Kidney (tissue), 14 donors: ENCODE data around the gene CLK2. TPM values are rescaled to one million over a fixed set of nuclear protein-coding genes. Genes with fewer than 3 reads are reported as not detected.

ENCODE experiments used
- DNase-seq, 5 donors: peaks; one replicate each; pipeline ENCODE4 v3.0.0-alpha.2; 2013 to 2020
- FAIRE-seq: peaks from 2 replicates; lab custom pipeline; 2012; peaks lifted over from hg19 to GRCh38; lab: Jason Lieb, UNC
- H3K27ac ChIP-seq, 2 donors: one replicate each; pipeline ENCODE4 v1.7.0; 2013; ENCODE audit warnings: low read depth in 2 of 2, low read length in 2 of 2, inconsistent platforms in 1 of 2
- H3K27me3 ChIP-seq: one replicate; pipeline ENCODE4 v1.7.1; 2013; ENCODE audit warnings: low read length, inconsistent platforms; ENCODE audit not compliant: control insufficient read depth, insufficient read depth
- H3K36me3 ChIP-seq, 3 donors: one replicate each; pipeline versions ENCODE4 v1.7.0 to v1.7.1; 2013; ENCODE audit warnings: low read length in 3 of 3, control low read depth in 1 of 3, inconsistent platforms in 1 of 3; ENCODE audit not compliant: insufficient read depth in 3 of 3, control insufficient read depth in 2 of 3
- H3K4me1 ChIP-seq, 3 donors: one replicate each; pipeline versions ENCODE4 v1.7.0 to v1.7.1; 2013; ENCODE audit warnings: low read length in 3 of 3, inconsistent platforms in 1 of 3, low read depth in 1 of 3; ENCODE audit not compliant: control insufficient read depth in 2 of 3, insufficient read depth in 2 of 3
- H3K4me3 ChIP-seq, 3 donors: one replicate each; pipeline versions ENCODE4 v1.7.0 to v1.8.1; 2013; ENCODE audit warnings: low read length in 3 of 3, control low read depth in 1 of 3, inconsistent platforms in 1 of 3
- H3K9ac ChIP-seq, 3 donors: one replicate each; pipeline versions ENCODE4 v1.7.0 to v1.7.1; 2013; ENCODE audit warnings: low read length in 3 of 3, control low read depth in 1 of 3, inconsistent platforms in 1 of 3
- H3K9me3 ChIP-seq, 3 donors: one replicate each; pipeline versions ENCODE4 v1.7.0 to v1.7.1; 2013; ENCODE audit warnings: low read length in 3 of 3, control low read depth in 1 of 3, inconsistent platforms in 1 of 3; ENCODE audit not compliant: control insufficient read depth in 2 of 3, insufficient read depth in 1 of 3
- intact Hi-C: fragments of 100-400 bp; cut with DNase I; formaldehyde crosslinking; loops from one replicate; pipeline ENCODE4 v1.11.1; 2022
- polyA plus RNA-seq: library from polyadenylated mRNA; stranded (reverse); fragments of 350-450 nt; fragmentation: Illumina TruSeq; extraction: RNeasy Lipid Tissue Mini Kit (QIAGEN cat#74804); gene quantifications from one replicate; pipeline ENCODE4 v1.2.3, GENCODE V29; 2014; ENCODE audit warnings: low read depth, low replicate concordance; ENCODE audit not compliant: insufficient read depth
- total RNA-seq: library from RNA; stranded (reverse); fragmentation: NEBNext Ultra II Directional; extraction: Animal tissue kit (Norgen Biotek cat#: 25700); gene quantifications from one replicate; pipeline ENCODE4 v1.2.1, GENCODE V29; 2021
- TF ChIP-seq, protein P1 (sequence below): IDR thresholded peaks from 3 replicates; pipeline ENCODE4 v1.5.1; 2012; ENCODE audit warnings: mild to moderate bottlenecking, moderate library complexity, borderline replicate concordance; ENCODE audit not compliant: insufficient read depth; ENCODE audit errors: extremely low read depth
- donor health status: control.
- donor health status: control.
- donor health status: control.
- donor health status: control.
- donor health status: control.
- donor health status: DM: yes; HTN: yes; CAD: no.
- donor health status: Normal renal cell carcinoma (clear cell type).

The CLK2 gene
- total and polyA plus RNA-seq, 2 donors from 2014 or later: 28.9 to 59.7 TPM

DNA sequence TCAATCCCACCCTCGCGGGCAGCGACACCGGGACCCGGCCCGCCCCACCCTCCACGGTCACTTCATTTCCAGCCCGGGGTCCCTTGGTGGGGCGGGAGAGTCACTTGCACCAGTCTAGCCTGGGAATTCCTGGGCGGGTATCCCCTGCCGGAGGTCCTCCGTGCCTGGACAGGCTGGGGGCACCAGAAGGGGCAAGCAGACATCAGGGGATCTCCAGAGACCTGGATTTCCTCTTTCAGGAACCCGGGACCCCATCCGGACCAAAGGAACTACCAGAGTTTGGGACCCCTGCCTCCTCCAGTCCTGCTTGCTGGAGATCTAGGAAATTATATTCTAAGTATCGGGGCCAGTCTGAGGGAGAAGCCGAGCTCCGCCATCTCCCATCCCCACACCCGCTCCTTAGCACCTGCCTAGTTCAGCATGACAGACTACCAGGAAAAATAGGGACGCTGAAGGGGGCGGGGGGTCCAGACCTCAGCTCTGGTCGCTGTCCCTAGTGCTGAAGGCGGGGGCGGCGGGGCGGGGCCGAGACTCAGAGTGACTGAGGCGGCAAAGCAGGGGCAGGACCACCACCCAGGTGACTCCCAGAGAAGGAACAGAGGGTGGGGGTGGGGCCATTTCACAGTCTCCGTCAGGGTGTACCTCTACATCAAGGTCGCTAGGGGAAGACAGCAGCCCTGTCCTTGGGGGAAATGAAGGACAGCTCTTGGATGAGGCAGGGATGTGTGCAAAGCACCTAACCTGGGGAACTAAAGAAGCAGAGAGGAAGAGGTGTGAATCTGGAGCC is 4.8 kb upstream of the CLK2 start:
- DNase-seq: peak; percentile 88 to 93 (median 91)
- H3K36me3 ChIP-seq: no peaks in the 10 kb centered on the region
- TF ChIP-seq, protein P1, sequence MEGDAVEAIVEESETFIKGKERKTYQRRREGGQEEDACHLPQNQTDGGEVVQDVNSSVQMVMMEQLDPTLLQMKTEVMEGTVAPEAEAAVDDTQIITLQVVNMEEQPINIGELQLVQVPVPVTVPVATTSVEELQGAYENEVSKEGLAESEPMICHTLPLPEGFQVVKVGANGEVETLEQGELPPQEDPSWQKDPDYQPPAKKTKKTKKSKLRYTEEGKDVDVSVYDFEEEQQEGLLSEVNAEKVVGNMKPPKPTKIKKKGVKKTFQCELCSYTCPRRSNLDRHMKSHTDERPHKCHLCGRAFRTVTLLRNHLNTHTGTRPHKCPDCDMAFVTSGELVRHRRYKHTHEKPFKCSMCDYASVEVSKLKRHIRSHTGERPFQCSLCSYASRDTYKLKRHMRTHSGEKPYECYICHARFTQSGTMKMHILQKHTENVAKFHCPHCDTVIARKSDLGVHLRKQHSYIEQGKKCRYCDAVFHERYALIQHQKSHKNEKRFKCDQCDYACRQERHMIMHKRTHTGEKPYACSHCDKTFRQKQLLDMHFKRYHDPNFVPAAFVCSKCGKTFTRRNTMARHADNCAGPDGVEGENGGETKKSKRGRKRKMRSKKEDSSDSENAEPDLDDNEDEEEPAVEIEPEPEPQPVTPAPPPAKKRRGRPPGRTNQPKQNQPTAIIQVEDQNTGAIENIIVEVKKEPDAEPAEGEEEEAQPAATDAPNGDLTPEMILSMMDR: peak; percentile 1
- peaks cover 0 to 9% (median 0%) of the 10 kb centered on the region in 3 donors for H3K4me1 ChIP-seq
- no peak overlapping the region for H3K27ac ChIP-seq
- H3K9me3 ChIP-seq: no peaks in the 10 kb centered on the region
- no peak for FAIRE-seq
- intact Hi-C loops: no loop called here
- no peaks in the 10 kb centered on the region for H3K27me3 ChIP-seq
- H3K9ac ChIP-seq: peak overlapping the region in 1 of 3 donors; percentile 51
- H3K4me3 ChIP-seq: peak overlapping the region; percentile 58 to 69 (median 64)

DNA sequence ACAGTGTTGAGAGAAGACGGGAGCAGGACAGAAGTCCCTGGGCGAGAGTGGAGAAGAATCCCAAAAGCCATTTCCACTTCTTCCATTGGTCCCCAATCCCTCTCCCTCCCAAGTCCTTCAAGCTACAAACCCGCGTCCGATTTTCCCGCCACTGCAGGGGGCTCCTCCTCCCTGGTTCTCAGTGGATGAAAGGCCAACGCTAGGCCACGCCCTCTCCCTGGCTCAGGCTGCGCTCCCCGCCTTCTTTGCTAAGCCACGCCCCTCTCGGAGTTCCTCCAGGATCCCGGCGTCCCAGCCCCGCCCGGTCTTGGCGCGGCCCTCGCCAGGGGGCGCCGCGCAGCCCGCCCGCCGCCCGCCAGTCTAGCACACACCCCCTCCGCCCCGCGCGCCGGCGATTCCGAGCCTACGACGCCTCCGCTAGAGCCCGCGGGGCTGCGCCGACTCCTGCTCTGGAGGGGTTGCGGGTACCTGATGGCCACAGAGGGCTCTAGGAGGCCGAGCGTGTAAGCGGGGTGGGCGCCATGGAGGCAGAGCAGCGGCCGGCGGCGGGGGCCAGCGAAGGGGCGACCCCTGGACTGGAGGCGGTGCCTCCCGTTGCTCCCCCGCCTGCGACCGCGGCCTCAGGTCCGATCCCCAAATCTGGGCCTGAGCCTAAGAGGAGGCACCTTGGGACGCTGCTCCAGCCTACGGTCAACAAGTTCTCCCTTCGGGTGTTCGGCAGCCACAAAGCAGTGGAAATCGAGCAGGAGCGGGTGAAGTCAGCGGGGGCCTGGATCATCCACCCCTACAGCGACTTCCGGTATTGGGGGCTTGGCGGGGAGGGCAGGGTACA is 4.0 kb upstream of the CLK2 start, which contains the start of gene HCN3:
TSS of gene HCN3 (plus strand) at position 394 of the 832 bp plus-strand sequence. CDS start at position 522, 128 bp downstream.
- DNase-seq (peak; percentile 99), FAIRE-seq (no peak)
- TF ChIP-seq, protein P1: peak; percentile 63
- Histone ChIP-seq H3K36me3 (no peaks in the 10 kb centered on the region), H3K27ac (no peak within 1 kb of the TSS), H3K27me3 (no peaks in the 10 kb centered on the region), H3K4me1 (peaks cover 0 to 14% (median 3%) of the 10 kb centered on the region in 3 donors), H3K4me3 (peak within 1 kb of the TSS; percentile 58 to 69 (median 64)), H3K9ac (peak within 1 kb of the TSS in 2 of 3 donors; percentile 39 to 51), H3K9me3 (no peaks in the 10 kb centered on the region)
- intact Hi-C loops: no loop called here

DNA sequence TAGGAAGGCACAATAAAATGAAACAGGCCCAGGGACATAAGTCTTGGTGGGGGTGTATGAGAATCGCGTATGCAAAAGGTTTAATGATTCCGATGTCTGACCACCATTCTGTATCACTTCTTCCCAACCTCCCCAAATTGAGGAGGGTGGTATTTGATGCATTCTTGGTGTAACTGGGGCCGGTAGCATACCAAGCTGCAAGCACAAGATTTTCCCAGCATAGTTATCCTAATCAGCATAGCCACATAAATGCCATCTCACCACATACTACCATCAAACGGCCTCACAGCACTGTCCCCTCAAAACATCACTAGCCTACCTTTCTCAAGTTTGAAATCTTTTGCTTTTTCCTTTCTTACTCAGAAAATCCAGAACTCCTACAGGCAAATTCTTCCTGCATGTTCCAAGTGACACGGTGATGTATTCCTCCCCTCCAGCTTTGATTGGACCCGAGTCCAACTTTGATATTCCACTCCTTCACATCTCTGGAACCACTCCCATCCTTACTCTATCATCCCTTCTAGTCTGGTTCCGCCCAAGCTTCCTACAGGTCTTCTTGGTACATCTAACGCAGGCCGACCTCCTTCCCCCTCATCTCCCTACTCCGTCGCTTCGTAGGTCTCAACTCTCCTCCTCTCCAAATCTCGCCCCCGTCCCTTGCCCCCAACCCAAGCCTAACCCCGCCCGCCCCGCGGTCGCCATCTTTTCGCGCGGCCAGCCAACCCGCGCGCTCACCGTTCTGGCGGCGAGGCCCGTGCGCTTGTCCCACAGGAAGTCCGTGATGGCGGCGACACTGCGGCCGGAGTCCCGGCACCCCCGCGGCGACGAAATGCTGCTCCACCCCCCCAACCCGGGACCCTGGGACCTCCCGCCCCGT is 600 bp downstream of the CLK2 start:
- no peaks in the 10 kb centered on the region for H3K27me3 ChIP-seq
- intact Hi-C loops: no loop called here
- FAIRE-seq (no peak), DNase-seq (peak in 3 of 5 donors; percentile 66 to 78 (median 67))
- peak overlapping the region; percentile 93 to 95 for H3K27ac ChIP-seq
- peaks cover 6 to 29% (median 27%) of the 10 kb centered on the region in 3 donors for H3K36me3 ChIP-seq
- peak overlapping the region; percentile 74 to 96 (median 89) for H3K9ac ChIP-seq
- H3K4me3 ChIP-seq: peak overlapping the region; percentile 92 to 98 (median 98)
- TF ChIP-seq, protein P1: no peak
- no peaks in the 10 kb centered on the region for H3K9me3 ChIP-seq
- peaks cover 0 to 6% (median 4%) of the 10 kb centered on the region in 3 donors for H3K4me1 ChIP-seq
